HG03571 (cell line): ENCODE results near the gene ANKRD34C.
"Not testable (repeated sequence)": the region's sequence is repeated elsewhere in the genome, so short reads cannot be mapped to it uniquely, and the experiment has no call there.

ENCODE experiments used
- ATAC-seq: cut with Tn5 transposase; IDR thresholded peaks from one replicate; pipeline ENCODE4 v1.9.1; 2021; ENCODE audit not compliant: unreplicated experiment

The ANKRD34C gene

GRCh38 chr15:79310985-79311900, 28.7 kb downstream of the ANKRD34C start, which contains the start of gene TMED3:
TMED3 (plus strand) TSS chr15:79311112; CDS start chr15:79311250, 138 bp downstream.
- peak; percentile 93 for ATAC-seq

DNA sequence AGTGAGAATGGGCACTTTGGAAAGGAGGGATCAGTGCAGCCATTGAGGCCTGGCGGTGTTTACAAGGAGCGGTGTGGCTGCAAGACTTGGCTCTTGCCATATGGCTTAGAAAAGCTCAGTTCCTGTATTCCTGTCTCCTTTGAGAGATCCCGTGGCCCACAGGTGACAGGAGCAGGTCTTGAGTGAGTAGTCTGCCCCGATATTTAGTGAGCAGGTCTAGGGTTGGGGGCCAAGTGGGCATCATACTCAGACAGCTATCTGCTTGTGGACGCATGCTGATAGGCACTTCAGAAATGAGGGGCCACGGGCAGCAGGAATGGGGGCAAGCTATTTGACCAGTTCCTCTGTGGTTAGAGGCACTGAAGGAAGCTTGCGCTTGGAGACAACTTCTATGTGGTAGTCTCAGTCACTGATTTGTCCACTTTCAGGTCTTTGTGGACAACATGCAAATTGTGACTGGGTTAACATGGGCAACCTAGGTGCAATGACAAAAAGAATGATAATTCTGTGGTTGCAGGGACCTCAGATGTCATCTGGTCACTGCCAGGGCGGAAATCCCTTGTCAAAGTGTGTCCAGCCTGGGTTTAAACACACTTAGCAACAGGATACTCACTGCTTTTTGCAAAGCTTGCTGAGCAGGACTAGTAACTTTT, 29.5 kb downstream of the ANKRD34C start:
- no peak for ATAC-seq

GRCh38 chr15:79314186-79314585, 31.7 kb downstream of the ANKRD34C start:
- ATAC-seq, result no peak

DNA sequence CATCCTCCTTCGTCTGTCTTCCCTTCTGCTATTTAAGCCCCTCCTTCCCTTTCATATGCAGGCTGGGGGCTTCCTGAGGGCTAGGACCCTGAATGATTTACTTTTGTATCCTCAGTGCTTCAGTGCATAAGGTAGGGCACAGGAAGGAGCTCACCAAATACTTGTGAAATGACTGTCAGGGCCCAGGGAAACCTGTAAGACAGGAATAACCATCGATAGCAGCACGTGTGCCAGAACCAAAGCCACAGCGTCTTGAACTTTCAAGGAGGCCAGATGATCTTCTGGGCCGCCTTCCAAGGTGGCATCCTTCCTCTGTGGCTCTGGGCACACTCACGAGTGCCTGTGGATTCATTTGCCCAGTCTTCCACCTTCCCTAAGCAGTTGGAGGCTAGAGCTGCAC, 32.3 kb downstream of the ANKRD34C start:
- ATAC-seq, result no peak

DNA sequence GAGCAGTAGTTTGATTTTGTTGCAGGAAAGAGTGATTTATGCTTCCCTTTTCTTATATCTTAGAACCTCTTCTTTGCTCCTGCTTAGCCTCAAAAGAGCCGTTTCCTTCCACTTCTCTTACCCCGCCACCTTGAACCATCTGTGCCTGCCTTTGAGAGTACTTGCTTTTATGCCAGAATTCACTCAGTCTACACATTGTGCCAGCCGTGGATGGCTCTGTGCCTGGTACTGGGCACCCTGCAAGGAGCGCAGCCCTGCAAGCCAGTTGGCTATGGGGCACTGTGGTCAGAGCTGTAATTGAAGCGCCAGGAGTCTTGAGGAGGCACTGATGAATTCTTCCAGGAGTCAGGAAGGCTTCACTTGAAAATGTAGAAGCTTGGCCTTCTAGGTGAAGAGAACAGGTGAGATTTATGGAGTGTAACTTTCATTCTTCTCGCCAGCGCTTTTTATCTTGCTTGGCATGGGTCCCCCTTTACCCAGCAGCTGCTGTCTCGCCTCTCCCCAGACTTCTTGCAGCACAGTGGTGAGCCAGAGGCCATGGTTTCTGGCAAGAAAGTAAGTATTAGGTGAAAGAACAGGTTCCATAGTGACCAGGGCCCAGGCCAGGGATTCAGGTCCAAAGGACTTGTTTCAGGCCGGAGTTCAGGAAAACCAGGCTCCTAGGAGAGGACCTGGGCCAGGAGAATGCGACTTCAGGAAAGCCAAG, 33.3 kb downstream of the ANKRD34C start:
- ATAC-seq, result no peak

- ATAC-seq, result no peak
Observed at GRCh38 chr15:79316864-79317263, 34.3 kb downstream of the ANKRD34C start.

DNA sequence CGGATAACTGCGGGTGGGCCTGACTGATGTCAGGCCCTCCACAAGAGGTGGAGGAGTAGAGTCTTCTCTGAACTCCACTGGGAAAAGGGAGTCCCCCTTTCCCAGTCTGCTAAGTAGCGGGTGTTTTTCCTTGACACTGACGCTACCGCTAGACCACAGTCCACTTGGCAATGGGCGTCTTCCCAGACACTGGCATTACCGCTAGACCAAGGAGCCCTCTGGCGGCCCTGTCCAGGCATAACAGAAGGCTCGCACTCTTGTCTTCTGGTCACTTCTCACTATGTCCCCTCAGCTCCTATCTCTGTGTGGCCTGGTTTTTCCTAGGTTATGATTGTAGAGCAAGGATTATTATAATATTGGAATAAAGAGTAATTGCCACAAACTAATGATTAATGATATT, 37.5 kb downstream of the ANKRD34C start:
- ATAC-seq, result not testable (repeated sequence)

DNA sequence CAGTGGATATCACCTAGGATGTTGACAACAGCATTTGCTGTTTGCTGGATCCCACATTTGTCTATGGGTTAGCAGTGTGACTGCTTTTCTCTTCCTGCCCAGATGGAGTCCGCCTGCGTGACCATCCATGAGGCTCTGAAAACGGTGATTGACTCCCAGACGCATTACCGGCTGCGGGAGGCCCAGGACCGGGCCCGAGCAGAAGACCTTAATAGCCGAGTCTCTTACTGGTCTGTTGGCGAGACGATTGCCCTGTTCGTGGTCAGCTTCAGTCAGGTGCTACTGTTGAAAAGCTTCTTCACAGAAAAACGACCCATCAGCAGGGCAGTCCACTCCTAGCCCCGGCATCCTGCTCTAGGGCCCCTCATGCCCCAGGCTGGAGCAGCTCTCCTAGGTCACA, 39.4 kb downstream of the ANKRD34C start:
- ATAC-seq, result no peak

- no peak for ATAC-seq
Observed at GRCh38 chr15:79322306-79322705, 39.8 kb downstream of the ANKRD34C start.

DNA sequence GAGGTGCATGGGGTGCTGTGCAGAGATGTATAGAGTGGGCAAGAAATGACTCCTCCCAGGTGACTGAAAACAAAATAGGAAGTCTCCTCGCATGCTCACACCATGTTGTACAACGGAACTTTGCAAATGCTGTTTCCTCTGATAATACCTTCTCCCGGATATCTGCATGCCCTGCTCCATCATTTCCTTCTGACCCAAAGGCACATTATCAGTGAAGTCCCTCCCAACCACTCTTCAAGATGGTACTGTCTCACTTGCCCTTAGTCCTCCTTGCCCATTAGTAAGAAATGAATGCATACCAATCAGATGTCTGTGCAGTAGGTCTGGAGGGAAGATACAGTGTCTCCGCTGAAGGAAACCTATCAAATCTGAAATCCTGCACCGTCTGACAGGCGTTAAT, 40.4 kb downstream of the ANKRD34C start:
- ATAC-seq, result no peak

DNA sequence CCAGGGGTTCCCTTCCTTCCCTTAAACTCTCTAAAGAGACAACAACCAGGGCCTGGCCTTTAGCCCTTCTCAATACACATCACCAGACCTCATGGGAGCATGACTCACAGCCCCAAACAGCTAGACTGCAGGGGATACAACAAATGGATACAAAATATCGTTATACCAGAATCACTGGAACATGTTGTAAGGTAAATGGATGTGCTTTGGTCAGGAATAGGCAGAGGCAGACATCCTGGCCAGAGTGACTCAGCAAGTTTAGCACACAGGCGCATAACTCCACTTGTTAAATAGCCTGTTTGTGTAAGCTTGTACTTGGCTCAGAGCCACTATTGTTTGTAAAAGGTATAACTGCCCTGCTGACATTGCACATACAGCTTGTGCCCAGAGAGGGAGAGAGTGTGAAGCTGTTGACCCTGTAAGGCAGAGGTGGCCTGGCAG, 46.7 kb downstream of the ANKRD34C start:
- no peak for ATAC-seq
